Sigmoid colon (tissue), 3 donors: Measurements from ENCODE around the gene ATF7IP.

Experiments used
- CTCF ChIP-seq, 4 experiments: fragments of 450-650 bp in 3 of 4; fragments of 200-600 bp in 1 of 4; IDR thresholded peaks; one replicate each; pipeline ENCODE4 v1.5.1; 2016 to 2019; ENCODE audit warnings: antibody characterized with exemption in 4 of 4, mild to moderate bottlenecking in 3 of 4, moderate library complexity in 2 of 4
- POLR2A ChIP-seq, 2 donors: fragments of 450-650 bp; IDR thresholded peaks; one replicate each; pipeline ENCODE4 v1.6.1; 2016; ENCODE audit warnings: antibody characterized with exemption in 2 of 2, mild to moderate bottlenecking in 2 of 2, moderate library complexity in 2 of 2

- no peak for TF ChIP-seq POLR2A (IDR thresholded peaks at IDR 0.05)
- no peak for TF ChIP-seq CTCF (IDR thresholded peaks at IDR 0.05)
These were observed 62.4 kb downstream of the ATF7IP start for GRCh38 chr12:14427929-14428328.
